Stimulated activated memory B cell treated with anti-CD40 and anti-IgM and Interleukin-4, amounts not matched to agents 10 μg/mL and 1 μg/mL and 100 μg/mL, for 72 hours (primary cell): Measurements from ENCODE around the gene TDO2.

Experiments used
- ATAC-seq: fragments of 150-1000 bp; cut with Tn5 transposase; 2 replicates; pipeline ENCODE4 v1.10.0; 2021
- H3K27ac Mint-ChIP-seq: one replicate; pipeline ENCODE4 v1.8.0; 2022; ENCODE audit warnings: mild to moderate bottlenecking, mixed read lengths
- H3K27me3 Mint-ChIP-seq: one replicate; pipeline ENCODE4 v1.8.0; 2022; ENCODE audit warnings: mixed read lengths
- H3K36me3 Mint-ChIP-seq: one replicate; pipeline ENCODE4 v1.8.0; 2022; ENCODE audit warnings: mixed read lengths
- H3K4me1 Mint-ChIP-seq: one replicate; pipeline ENCODE4 v1.8.0; 2022; ENCODE audit warnings: mixed read lengths
- H3K4me3 Mint-ChIP-seq: one replicate; pipeline ENCODE4 v1.8.0; 2022; ENCODE audit warnings: mild to moderate bottlenecking, moderate library complexity, mixed read lengths
- H3K9me3 Mint-ChIP-seq: one replicate; pipeline ENCODE4 v1.8.0; 2022; ENCODE audit warnings: mixed read lengths

TDO2 gene

DNA sequence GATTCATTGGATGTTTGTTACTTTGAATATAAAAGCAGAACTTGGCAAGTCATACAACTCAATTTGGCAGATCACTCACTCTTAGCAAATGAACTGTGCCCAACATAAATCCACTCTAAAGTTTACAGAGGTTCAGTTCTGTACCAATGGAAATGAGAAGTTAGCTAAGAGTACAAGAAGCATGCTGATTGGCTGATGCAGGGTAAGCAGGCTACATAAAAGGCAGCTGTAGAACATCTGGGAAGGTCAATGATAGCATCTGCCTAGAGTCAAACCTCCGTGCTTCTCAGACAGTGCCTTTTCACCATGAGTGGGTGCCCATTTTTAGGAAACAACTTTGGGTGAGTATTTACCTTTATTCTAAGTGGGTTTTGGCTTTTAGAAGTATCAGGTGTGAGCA is at the start of gene TDO2:
Gene TDO2, plus strand, starts transcription at position 244 of the 400 bp plus-strand sequence. Its CDS starts 63 bp downstream, at position 307.
- ATAC-seq = no peak
- no peaks in the 10 kb centered on the region for H3K9me3 Mint-ChIP-seq
- no peak within 1 kb of the TSS for H3K27ac Mint-ChIP-seq
- H3K36me3 Mint-ChIP-seq = no peaks in the 10 kb centered on the region
- no peaks in the 10 kb centered on the region for H3K4me1 Mint-ChIP-seq
- peaks cover 9% of the 10 kb centered on the region for H3K27me3 Mint-ChIP-seq
- H3K4me3 Mint-ChIP-seq = no peak within 1 kb of the TSS

DNA sequence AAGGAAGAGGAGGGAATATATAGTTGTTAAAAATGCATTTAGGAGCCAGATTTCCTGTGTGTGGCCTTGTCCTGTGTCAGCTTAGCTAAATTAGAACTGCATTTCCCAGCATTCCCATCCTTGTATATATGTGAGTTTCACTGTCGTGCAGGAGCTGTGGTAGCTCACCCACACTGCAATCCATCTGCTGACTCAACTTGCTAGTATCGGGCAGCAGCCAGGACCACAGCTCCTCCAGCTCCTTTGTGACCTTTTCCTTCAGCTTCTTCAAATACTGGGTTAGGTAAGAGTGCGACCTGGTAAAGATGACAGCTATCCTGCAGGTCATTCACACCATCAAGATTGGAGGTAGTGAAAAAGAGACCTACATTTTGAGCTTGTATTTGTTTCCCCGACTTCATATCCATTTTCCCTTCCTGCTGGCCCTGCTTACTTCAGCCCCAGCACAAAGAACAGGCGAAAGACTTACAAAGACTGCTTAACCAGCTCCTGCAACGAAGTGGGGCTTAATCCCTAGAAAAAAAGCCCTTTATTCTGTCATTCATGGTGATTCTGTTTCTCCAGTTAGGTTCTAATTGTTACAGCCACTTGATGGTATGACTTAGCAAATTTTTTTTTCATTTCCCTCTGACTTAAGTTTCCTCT is 48.8 kb upstream of the TDO2 start:
- Mint-ChIP-seq H3K27ac (no peak overlapping the region), H3K36me3 (no peaks in the 10 kb centered on the region), H3K9me3 (peaks cover 2% of the 10 kb centered on the region), H3K4me3 (no peak overlapping the region), H3K4me1 (no peaks in the 10 kb centered on the region), H3K27me3 (no peaks in the 10 kb centered on the region)
- no peak for ATAC-seq

DNA sequence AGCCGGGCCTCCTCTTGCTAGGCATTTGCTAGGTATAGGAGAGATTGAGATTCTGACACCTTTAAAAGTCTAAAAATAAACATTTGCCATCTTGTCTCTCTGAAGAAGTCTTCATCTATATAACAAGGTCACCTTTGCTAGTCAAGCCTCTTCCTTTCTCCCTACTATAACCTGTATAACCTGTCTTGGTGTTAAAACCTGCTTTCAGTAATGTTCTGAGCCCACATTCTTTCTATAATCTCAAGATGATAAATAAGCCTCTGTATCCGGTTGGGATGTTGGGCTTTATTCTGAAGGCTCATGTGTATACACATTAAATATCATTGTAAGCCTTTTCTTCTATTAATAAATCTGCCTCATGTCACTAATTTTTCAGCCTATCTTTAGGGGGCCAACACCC is 47.6 kb upstream of the TDO2 start:
- Mint-ChIP-seq H3K9me3 (no peaks in the 10 kb centered on the region), H3K27me3 (no peaks in the 10 kb centered on the region), H3K27ac (no peak overlapping the region), H3K4me1 (no peaks in the 10 kb centered on the region), H3K36me3 (no peaks in the 10 kb centered on the region), H3K4me3 (no peak overlapping the region)
- ATAC-seq = no peak

DNA sequence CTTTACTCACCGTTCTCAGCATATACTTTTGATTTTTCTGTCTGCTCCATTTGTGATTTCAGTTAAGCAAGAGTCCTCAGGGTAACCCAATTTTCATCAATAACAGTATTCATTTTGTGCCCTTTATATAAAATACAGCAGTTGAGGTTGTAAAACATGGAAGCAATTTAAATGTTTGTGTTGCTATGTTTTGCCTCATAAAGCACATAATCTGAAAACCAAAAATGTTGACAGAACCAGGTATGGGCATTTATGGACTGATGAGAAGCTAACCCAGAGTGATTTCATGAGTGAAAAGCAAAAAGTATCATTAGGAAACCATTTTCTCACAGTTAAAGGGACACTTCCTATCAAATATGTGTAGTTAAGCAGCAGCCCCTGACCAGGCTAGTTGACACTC is 37.3 kb upstream of the TDO2 start, which contains the start of gene ASIC5:
Gene ASIC5, minus strand, starts transcription at position 101 of the 400 bp plus-strand sequence. Its CDS starts 51 bp downstream, at position 50.
- peaks cover 11% of the 10 kb centered on the region for H3K9me3 Mint-ChIP-seq
- H3K36me3 Mint-ChIP-seq = no peaks in the 10 kb centered on the region
- no peak for ATAC-seq
- no peaks in the 10 kb centered on the region for H3K4me1 Mint-ChIP-seq
- H3K27ac Mint-ChIP-seq = no peak within 1 kb of the TSS
- H3K4me3 Mint-ChIP-seq = no peak within 1 kb of the TSS
- no peaks in the 10 kb centered on the region for H3K27me3 Mint-ChIP-seq

DNA sequence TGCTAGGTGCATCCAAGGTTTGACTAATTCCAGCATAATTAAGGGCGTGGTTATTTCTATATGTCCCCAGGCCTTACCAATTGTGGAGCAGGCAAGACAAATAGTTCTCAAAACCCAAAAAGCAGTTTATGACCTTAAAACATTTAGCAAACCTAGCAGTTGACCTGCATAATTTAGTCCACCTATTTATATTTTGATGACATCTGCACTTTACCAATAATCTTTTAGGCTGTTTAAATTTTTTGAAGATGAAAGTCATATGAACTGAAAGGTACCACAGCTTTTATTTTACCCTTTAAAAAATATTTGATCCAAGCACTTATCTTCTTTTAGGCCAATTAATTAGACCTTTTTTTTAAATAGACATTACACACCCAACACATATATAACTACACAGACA is 27.6 kb upstream of the TDO2 start:
- Mint-ChIP-seq H3K36me3 (no peaks in the 10 kb centered on the region), H3K27ac (no peak overlapping the region), H3K27me3 (no peaks in the 10 kb centered on the region), H3K9me3 (peaks cover 3% of the 10 kb centered on the region), H3K4me3 (no peak overlapping the region), H3K4me1 (no peaks in the 10 kb centered on the region)
- no peak for ATAC-seq

DNA sequence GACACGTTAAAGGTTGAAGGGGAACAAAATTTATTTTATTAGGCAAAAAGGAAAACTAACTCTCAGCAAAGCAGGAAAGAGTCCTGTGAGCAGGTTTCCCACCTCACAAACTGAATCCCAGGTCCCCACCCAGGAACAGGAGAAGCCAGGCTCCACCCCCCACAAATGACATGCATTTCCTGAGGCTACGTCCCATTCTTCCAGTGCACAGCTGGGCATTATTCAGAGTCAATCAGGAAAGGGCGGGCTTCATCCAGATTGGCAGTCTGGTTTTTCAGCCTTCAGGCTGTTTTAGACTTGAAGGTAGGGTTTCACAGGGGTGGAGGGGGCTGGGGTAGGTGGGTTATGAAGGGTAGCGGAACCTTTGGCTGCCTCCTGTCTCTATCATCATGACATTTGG is 25.5 kb upstream of the TDO2 start:
- no peak for ATAC-seq
- H3K27ac Mint-ChIP-seq = no peak overlapping the region
- no peaks in the 10 kb centered on the region for H3K4me1 Mint-ChIP-seq
- H3K4me3 Mint-ChIP-seq = no peak overlapping the region
- H3K36me3 Mint-ChIP-seq = no peaks in the 10 kb centered on the region
- H3K27me3 Mint-ChIP-seq = no peaks in the 10 kb centered on the region
- H3K9me3 Mint-ChIP-seq = peaks cover 3% of the 10 kb centered on the region

DNA sequence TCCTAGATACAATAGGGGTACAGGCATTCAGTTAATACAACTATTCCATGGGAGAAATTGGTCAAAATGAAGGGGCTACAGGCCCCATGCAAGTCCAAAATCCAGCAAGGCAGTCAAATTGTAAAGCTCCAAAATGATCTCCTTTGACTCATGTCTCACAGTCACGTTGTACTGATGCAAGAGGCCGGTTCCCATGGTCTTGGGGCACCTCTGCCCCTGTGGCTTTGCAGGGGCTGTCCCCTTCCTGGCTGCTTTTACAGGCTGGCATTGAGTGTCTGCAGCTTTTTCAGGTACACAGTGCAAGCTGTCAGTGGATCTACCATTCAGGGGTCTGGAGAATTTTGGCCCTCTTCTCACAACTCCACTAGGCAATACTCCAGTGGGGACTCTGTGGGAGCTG is 24.9 kb upstream of the TDO2 start:
- Mint-ChIP-seq H3K4me1 (no peaks in the 10 kb centered on the region), H3K9me3 (peaks cover 3% of the 10 kb centered on the region), H3K27me3 (no peaks in the 10 kb centered on the region), H3K36me3 (no peaks in the 10 kb centered on the region), H3K4me3 (no peak overlapping the region), H3K27ac (no peak overlapping the region)
- ATAC-seq = no peak

DNA sequence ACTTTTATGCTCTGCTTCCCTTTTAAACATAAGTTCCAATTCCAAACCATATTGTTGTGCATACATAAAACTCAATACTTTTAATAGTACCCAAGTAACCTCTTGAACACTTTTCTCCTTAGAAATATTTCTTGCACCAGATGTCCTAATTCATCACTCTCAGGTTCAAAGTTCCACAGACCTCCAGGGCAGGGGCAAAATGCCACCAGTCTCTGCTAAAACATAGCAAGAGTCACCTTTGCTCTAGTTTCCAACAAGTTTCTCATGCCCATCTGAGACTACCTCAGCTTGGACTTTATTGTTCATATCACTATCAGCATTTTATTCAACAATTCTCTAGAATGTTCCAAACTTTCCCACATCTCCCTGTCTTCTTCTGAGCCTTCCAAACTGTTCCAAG is 23.7 kb upstream of the TDO2 start:
- H3K4me1 Mint-ChIP-seq = no peaks in the 10 kb centered on the region
- peaks cover 3% of the 10 kb centered on the region for H3K9me3 Mint-ChIP-seq
- no peaks in the 10 kb centered on the region for H3K36me3 Mint-ChIP-seq
- H3K27me3 Mint-ChIP-seq = no peaks in the 10 kb centered on the region
- H3K4me3 Mint-ChIP-seq = no peak overlapping the region
- no peak overlapping the region for H3K27ac Mint-ChIP-seq
- ATAC-seq = no peak

DNA sequence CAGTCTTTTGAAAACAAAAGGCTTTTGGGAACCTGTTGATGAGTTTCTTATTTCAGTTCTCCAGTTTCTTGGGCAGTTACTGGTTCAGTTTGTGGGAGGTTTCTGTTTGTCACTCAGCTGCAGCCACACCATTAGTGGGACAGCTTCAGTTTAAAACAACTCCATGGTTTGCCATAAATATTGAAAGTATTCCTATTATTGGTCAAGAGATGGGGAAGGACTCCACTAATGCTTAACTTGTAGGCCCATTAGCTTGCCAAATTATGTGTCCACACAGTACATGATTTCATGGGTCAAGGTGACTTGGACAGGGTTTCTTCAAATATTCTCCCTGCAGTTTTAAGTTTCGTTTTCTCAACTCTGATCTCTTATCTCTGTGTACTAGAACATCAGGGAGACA is 21.9 kb upstream of the TDO2 start:
- no peak overlapping the region for H3K27ac Mint-ChIP-seq
- no peak overlapping the region for H3K4me3 Mint-ChIP-seq
- no peaks in the 10 kb centered on the region for H3K4me1 Mint-ChIP-seq
- peaks cover 3% of the 10 kb centered on the region for H3K9me3 Mint-ChIP-seq
- no peak for ATAC-seq
- H3K36me3 Mint-ChIP-seq = no peaks in the 10 kb centered on the region
- no peaks in the 10 kb centered on the region for H3K27me3 Mint-ChIP-seq

DNA sequence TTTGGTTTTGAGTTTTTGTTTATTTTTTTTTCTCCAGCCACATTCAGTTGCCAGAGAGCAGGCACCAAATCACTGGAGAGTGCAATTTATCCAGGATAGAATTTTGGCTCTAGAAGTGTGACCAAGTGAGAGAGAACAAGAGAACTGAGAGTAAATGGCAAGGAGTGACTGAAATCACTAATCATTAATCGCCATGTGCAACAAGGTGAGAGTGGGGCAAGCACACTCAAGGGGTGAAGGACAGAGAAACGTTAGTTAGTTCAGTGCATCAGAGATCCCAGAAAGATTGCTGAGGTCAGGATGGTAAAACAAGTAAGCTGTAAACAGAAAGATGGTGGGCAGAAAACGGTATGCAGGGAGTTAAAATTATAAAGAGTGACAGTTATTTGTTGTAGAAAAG is 19.6 kb upstream of the TDO2 start:
- Mint-ChIP-seq H3K4me3 (no peak overlapping the region), H3K9me3 (no peaks in the 10 kb centered on the region), H3K36me3 (no peaks in the 10 kb centered on the region), H3K27me3 (no peaks in the 10 kb centered on the region), H3K4me1 (no peaks in the 10 kb centered on the region), H3K27ac (no peak overlapping the region)
- ATAC-seq = no peak

DNA sequence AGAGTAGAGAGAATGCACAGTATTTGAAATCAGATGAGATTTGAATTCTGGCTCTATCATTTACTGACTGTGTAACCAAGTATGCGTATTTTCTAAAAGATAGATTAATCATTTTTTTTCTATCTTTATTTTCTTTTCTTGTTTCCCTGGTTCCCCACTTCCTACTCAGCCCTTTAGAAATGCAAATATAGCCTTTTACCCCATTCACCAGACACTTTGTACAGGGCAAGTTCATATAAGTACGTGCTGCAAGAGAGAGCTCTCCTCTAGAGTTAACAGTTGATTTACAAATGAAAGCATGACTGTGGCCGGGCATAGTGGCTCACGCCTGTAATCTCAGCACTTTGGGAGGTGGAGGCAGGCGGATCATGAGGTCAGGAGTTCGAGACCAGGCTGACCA is 17.8 kb upstream of the TDO2 start:
- Mint-ChIP-seq H3K27ac (no peak overlapping the region), H3K27me3 (peaks cover 4% of the 10 kb centered on the region), H3K36me3 (no peaks in the 10 kb centered on the region), H3K4me3 (no peak overlapping the region), H3K4me1 (no peaks in the 10 kb centered on the region), H3K9me3 (peaks cover 2% of the 10 kb centered on the region)
- ATAC-seq = no peak

DNA sequence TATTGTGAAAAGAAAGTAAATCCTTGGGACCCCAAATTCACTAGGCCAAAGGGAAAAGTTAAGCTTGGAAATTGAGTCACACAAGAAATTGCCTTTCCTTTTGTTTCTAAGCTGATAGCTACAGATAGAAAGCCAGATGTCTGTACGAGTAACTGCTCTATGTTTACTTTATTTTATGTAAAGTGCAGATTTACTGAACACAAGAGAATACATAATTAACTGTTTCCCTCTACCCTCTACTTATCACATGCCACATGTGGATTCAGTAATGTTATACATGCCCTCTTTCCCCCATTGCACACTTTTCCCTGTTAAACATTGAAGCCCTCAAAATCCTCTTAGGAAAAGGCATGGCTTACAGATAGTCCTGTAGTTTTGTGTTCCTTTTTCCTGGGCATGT is 16.5 kb upstream of the TDO2 start:
- no peaks in the 10 kb centered on the region for H3K36me3 Mint-ChIP-seq
- ATAC-seq = no peak
- H3K4me1 Mint-ChIP-seq = no peaks in the 10 kb centered on the region
- H3K4me3 Mint-ChIP-seq = no peak overlapping the region
- no peak overlapping the region for H3K27ac Mint-ChIP-seq
- peaks cover 7% of the 10 kb centered on the region for H3K9me3 Mint-ChIP-seq
- H3K27me3 Mint-ChIP-seq = peaks cover 11% of the 10 kb centered on the region

DNA sequence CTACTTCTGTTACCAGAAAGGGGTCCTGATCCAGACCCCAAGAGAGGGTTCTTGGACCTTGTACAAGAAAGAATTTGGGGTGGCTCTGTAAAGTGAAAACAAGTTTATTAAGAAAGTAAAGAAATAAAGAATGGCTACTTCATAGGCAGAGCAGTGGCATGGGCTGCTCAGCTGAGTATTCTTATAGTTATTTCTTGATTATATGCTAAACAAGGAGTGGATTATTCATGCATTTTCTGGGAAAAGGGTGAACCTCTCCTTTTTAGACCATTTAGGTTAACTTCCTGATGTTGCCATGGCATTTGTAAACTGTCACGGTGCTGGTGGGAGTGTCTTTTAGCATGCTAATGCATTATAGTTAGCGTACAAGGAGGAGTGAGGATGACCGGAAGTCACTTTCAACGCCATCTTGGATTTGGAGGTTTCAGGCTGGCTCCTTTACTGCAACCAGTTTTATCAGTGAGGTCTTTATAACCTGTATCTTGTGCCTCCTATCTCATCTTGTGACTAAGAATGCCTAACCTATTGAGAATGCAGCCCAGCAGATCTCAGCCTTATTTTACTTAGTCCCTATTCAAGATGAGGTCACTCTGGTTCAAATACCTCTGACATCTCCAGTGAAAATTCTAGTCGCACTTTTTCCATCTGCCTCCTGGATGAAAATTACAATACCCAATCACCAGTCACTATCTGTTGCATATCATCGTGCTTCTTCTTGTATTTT is 15.5 kb upstream of the TDO2 start:
- no peak for ATAC-seq
- Mint-ChIP-seq H3K27me3 (peaks cover 16% of the 10 kb centered on the region), H3K27ac (no peak overlapping the region), H3K4me3 (no peak overlapping the region), H3K9me3 (peaks cover 7% of the 10 kb centered on the region), H3K36me3 (no peaks in the 10 kb centered on the region), H3K4me1 (no peaks in the 10 kb centered on the region)

DNA sequence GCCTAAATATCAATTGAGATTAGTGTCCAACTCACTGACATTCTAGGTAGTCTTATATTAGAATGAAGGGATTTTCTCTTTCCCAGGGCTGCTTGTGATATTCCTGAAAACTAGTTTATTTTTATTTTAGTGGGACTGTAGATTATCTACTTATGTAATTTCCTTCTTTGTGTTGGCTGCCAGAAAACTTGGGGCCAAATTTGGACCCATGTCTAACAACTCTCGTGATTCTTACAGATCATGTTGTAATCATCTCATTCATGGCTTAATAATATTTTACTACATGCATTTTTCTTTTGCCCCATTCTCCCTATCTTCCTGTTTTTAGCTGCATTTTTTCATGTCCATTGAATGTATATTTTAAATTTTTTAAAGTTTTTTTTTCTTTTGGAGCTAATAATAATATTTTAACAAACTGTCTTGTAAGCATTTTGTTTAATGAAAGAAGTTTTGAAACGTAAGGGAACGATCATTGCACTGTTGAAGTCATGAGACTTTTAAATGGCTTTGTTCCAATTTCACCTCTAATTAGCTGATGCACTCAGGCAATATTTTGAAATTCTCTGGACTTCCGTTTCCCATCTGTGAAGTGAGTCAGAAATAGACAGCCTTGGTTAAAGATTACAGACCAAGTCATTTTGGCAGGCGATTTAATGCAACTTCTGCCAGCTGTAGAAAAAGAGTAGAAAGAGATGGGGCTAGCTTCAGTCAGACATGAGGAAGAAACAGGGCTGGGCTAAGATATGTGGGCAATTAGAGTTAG is 14.3 kb upstream of the TDO2 start:
- no peak for ATAC-seq
- peaks cover 7% of the 10 kb centered on the region for H3K9me3 Mint-ChIP-seq
- no peak overlapping the region for H3K4me3 Mint-ChIP-seq
- H3K27me3 Mint-ChIP-seq = peaks cover 16% of the 10 kb centered on the region
- no peaks in the 10 kb centered on the region for H3K4me1 Mint-ChIP-seq
- H3K27ac Mint-ChIP-seq = no peak overlapping the region
- H3K36me3 Mint-ChIP-seq = no peaks in the 10 kb centered on the region

DNA sequence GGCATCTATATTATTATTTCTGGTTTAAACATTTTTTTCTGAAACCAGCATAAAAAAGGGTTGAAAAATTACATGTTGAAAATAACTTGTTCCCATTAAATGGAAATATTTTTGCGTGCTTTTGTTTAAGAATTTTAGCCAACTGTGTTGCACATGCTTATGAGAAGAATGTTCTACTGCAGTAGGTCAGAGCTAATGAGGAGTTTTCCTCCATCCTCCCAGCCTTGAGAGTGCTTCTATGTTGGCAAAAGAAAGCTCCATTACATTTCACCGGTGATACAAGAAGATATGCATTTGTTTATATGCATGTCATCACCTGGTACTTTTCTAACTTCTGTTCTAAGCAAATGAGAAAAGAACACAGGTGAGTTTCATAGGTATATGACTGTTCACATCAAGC is 13.6 kb upstream of the TDO2 start:
- Mint-ChIP-seq H3K36me3 (no peaks in the 10 kb centered on the region), H3K27me3 (peaks cover 16% of the 10 kb centered on the region), H3K9me3 (peaks cover 7% of the 10 kb centered on the region), H3K4me3 (no peak overlapping the region), H3K4me1 (no peaks in the 10 kb centered on the region), H3K27ac (no peak overlapping the region)
- no peak for ATAC-seq

DNA sequence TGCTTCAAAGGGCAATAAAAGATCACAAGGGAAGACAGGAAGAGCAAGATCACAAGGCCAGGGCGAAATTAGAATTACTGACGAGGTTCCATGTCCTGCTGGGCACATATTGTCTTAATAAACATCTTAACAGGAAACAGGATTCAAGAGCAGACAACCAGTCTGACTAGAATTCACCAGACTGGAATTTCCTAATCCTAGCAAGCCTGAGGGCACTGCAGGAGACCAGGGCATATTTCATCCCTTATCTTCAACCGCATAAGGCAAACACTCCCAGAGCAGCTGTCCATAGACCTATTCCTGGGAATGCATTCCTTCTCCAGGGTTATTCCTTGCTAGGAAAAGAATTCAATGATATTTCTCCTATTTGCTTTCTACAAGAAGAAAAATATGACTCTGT is 12.4 kb upstream of the TDO2 start:
- Mint-ChIP-seq H3K9me3 (peaks cover 11% of the 10 kb centered on the region), H3K4me1 (no peaks in the 10 kb centered on the region), H3K36me3 (no peaks in the 10 kb centered on the region), H3K27ac (no peak overlapping the region), H3K4me3 (no peak overlapping the region), H3K27me3 (peaks cover 16% of the 10 kb centered on the region)
- no peak for ATAC-seq
